Measurements from ENCODE around the gene IDH3G.

The IDH3G gene

GRCh38 chrX:153814591-153815315 is 20.6 kb upstream of the IDH3G start:
- DNase-seq, result no peak

- no peak for DNase-seq
Observed at GRCh38 chrX:153813161-153813560, 19.0 kb upstream of the IDH3G start.

- DNase-seq, result no peak
Observed at GRCh38 chrX:153812220-153812619, 18.0 kb upstream of the IDH3G start.

GRCh38 chrX:153807976-153808375 is 13.8 kb upstream of the IDH3G start:
- DNase-seq, result no peak

GRCh38 chrX:153806999-153807575 is 12.9 kb upstream of the IDH3G start:
- no peak for DNase-seq

GRCh38 chrX:153805436-153805835 is 11.3 kb upstream of the IDH3G start:
- no peak for DNase-seq

- DNase-seq, result no peak
Observed at GRCh38 chrX:153804621-153805020, 10.4 kb upstream of the IDH3G start.

GRCh38 chrX:153804100-153804595 is 10.0 kb upstream of the IDH3G start:
- DNase-seq, result no peak

- no peak for DNase-seq
Observed at GRCh38 chrX:153803211-153804099, 9.3 kb upstream of the IDH3G start.

GRCh38 chrX:153802513-153803045 is 8.4 kb upstream of the IDH3G start:
- no peak for DNase-seq

GRCh38 chrX:153801669-153802068 is 7.5 kb upstream of the IDH3G start:
- no peak for DNase-seq

GRCh38 chrX:153800746-153801145 is 6.6 kb upstream of the IDH3G start:
- no peak for DNase-seq

GRCh38 chrX:153800177-153800722 is 6.1 kb upstream of the IDH3G start:
- no peak for DNase-seq

GRCh38 chrX:153799326-153799725 is 5.2 kb upstream of the IDH3G start:
- DNase-seq, result no peak

- no peak for DNase-seq
Observed at GRCh38 chrX:153797415-153798015, 3.3 kb upstream of the IDH3G start.

- DNase-seq, result no peak
Observed at GRCh38 chrX:153794897-153795816, 982 bp upstream of the IDH3G start.

GRCh38 chrX:153793291-153793690 is 884 bp downstream of the IDH3G start:
- no peak for DNase-seq

- DNase-seq, result no peak
Observed at GRCh38 chrX:153792368-153792767, 1.8 kb downstream of the IDH3G start.

GRCh38 chrX:153791104-153791852 is 2.9 kb downstream of the IDH3G start:
- DNase-seq, result no peak

GRCh38 chrX:153789654-153790053 is 4.5 kb downstream of the IDH3G start:
- DNase-seq, result no peak

GRCh38 chrX:153786669-153787068 is 7.5 kb downstream of the IDH3G start:
- no peak for DNase-seq
